Astrocyte (in vitro differentiated cells and primary cell): ENCODE data around the gene LRCH4. TPM values are rescaled to one million over a fixed set of nuclear protein-coding genes. Genes with fewer than 3 reads are reported as not detected.

Experiments
- DNase-seq: peaks from one replicate; pipeline ENCODE4 v3.0.0-alpha.2; 2010; ENCODE audit warnings: low read depth
- FAIRE-seq: peaks from 2 replicates; lab custom pipeline; 2011; peaks lifted over from hg19 to GRCh38; lab: Jason Lieb, UNC
- H2AFZ ChIP-seq: 2 replicates; pipeline ENCODE4 v1.6.0; 2012; ENCODE audit warnings: low read depth, low read length, inconsistent platforms
- H3K27ac ChIP-seq: 2 replicates; pipeline ENCODE4 v1.5.1; 2011; ENCODE audit warnings: low read depth, low read length, inconsistent platforms
- H3K27me3 ChIP-seq: 2 replicates; pipeline ENCODE4 v1.6.0; 2011; ENCODE audit warnings: low read length, inconsistent platforms; ENCODE audit not compliant: insufficient read depth
- H3K36me3 ChIP-seq: 2 replicates; pipeline ENCODE4 v1.5.1; 2011; ENCODE audit warnings: low read length, inconsistent platforms; ENCODE audit not compliant: insufficient read depth
- H3K4me1 ChIP-seq: 2 replicates; pipeline ENCODE4 v1.5.1; 2011; ENCODE audit warnings: low read length, inconsistent platforms; ENCODE audit not compliant: insufficient read depth
- H3K4me2 ChIP-seq: 2 replicates; pipeline ENCODE4 v1.6.0; 2012; ENCODE audit warnings: low read length, inconsistent platforms
- H3K4me3 ChIP-seq: 2 replicates; pipeline ENCODE4 v1.5.1; 2011; ENCODE audit warnings: low read depth, mild to moderate bottlenecking, low read length, inconsistent platforms; ENCODE audit not compliant: insufficient read depth
- H3K79me2 ChIP-seq: 2 replicates; pipeline ENCODE4 v1.6.0; 2012; ENCODE audit warnings: mild to moderate bottlenecking, low read length, inconsistent platforms; ENCODE audit not compliant: insufficient read depth
- H3K9ac ChIP-seq: 2 replicates; pipeline ENCODE4 v1.6.0; 2012; ENCODE audit warnings: mild to moderate bottlenecking, low read length, inconsistent platforms
- H3K9me3 ChIP-seq: 2 replicates; pipeline ENCODE4 v1.5.1; 2012; ENCODE audit warnings: low read depth, mild to moderate bottlenecking, low read length, inconsistent platforms; ENCODE audit not compliant: insufficient read depth
- H4K20me1 ChIP-seq: 2 replicates; pipeline ENCODE4 v1.6.0; 2012; ENCODE audit warnings: low read length, inconsistent platforms; ENCODE audit not compliant: insufficient read depth
- H3K27ac Mint-ChIP-seq: one replicate; pipeline ENCODE4 v1.8.0; 2021; ENCODE audit warnings: mild to moderate bottlenecking, mixed read lengths; ENCODE audit not compliant: unreplicated experiment
- H3K27me3 Mint-ChIP-seq: one replicate; pipeline ENCODE4 v1.8.0; 2021; ENCODE audit warnings: low read depth, mixed read lengths; ENCODE audit not compliant: unreplicated experiment
- H3K36me3 Mint-ChIP-seq: one replicate; pipeline ENCODE4 v1.8.0; 2021; ENCODE audit warnings: low read depth, mixed read lengths; ENCODE audit not compliant: unreplicated experiment
- H3K4me1 Mint-ChIP-seq: one replicate; pipeline ENCODE4 v1.8.0; 2021; ENCODE audit warnings: low read depth, mixed read lengths; ENCODE audit not compliant: unreplicated experiment
- H3K4me3 Mint-ChIP-seq: one replicate; pipeline ENCODE4 v1.8.0; 2021; ENCODE audit warnings: mild to moderate bottlenecking, moderate library complexity, mixed read lengths; ENCODE audit not compliant: unreplicated experiment
- H3K9me3 Mint-ChIP-seq: one replicate; pipeline ENCODE4 v1.8.0; 2021; ENCODE audit warnings: mild to moderate bottlenecking, mixed read lengths; ENCODE audit not compliant: unreplicated experiment
- EZH2 ChIP-seq: IDR thresholded peaks from 2 replicates; pipeline ENCODE4 v1.6.1; 2012; ENCODE audit warnings: mild to moderate bottlenecking, low read length, inconsistent platforms; ENCODE audit not compliant: insufficient read depth
- total RNA-seq: library from RNA; stranded (reverse); gene quantifications from 2 replicates; pipeline ENCODE4 v1.2.1, GENCODE V29; 2021
- TF ChIP-seq, protein P1 (sequence below): IDR thresholded peaks from 2 replicates; pipeline ENCODE4 v1.5.1; 2011; ENCODE audit warnings: low read depth, mild to moderate bottlenecking, inconsistent platforms, low read length, moderate library complexity; ENCODE audit not compliant: insufficient read depth

LRCH4 gene
- total RNA-seq, 1 donor from 2014 or later, result 62.5 TPM

DNA sequence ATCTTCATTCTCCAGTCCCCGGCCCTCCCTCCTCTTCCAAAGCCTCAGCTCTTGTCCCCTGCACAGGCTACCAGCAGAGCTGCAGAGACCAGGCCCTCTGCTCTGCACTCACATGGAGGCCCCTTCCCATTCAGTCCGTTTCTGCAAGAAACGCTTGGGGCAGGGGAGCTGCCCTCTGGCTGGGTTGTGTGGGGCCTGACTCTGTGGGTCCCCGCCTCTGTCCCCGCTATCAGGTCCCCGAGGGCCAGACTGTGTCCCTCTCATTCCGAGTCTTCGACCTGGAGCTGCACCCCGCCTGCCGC is 17.7 kb upstream of the LRCH4 start:
- peak overlapping the region; percentile 77 for H2AFZ ChIP-seq
- H4K20me1 ChIP-seq, result peaks cover 9% of the 10 kb centered on the region
- no peaks in the 10 kb centered on the region for H3K27me3 ChIP-seq
- H3K4me2 ChIP-seq, result peak overlapping the region; percentile 97
- H3K9me3 ChIP-seq, result no peaks in the 10 kb centered on the region
- Mint-ChIP-seq H3K4me1 (peaks cover 4% of the 10 kb centered on the region), H3K27ac (peak overlapping the region; percentile 34), H3K4me3 (peak overlapping the region; percentile 80), H3K27me3 (peaks cover 9% of the 10 kb centered on the region), H3K36me3 (peaks cover 6% of the 10 kb centered on the region), H3K9me3 (no peaks in the 10 kb centered on the region)
- FAIRE-seq, result no peak
- peaks cover 4% of the 10 kb centered on the region for H3K36me3 ChIP-seq
- H3K79me2 ChIP-seq, result peaks cover 6% of the 10 kb centered on the region
- DNase-seq, result no peak
- H3K4me3 ChIP-seq, result peak overlapping the region; percentile 64
- no peak for TF ChIP-seq EZH2
- TF ChIP-seq, protein P1, sequence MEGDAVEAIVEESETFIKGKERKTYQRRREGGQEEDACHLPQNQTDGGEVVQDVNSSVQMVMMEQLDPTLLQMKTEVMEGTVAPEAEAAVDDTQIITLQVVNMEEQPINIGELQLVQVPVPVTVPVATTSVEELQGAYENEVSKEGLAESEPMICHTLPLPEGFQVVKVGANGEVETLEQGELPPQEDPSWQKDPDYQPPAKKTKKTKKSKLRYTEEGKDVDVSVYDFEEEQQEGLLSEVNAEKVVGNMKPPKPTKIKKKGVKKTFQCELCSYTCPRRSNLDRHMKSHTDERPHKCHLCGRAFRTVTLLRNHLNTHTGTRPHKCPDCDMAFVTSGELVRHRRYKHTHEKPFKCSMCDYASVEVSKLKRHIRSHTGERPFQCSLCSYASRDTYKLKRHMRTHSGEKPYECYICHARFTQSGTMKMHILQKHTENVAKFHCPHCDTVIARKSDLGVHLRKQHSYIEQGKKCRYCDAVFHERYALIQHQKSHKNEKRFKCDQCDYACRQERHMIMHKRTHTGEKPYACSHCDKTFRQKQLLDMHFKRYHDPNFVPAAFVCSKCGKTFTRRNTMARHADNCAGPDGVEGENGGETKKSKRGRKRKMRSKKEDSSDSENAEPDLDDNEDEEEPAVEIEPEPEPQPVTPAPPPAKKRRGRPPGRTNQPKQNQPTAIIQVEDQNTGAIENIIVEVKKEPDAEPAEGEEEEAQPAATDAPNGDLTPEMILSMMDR, result no peak
- H3K27ac ChIP-seq, result peak overlapping the region; percentile 62
- peak overlapping the region; percentile 81 for H3K9ac ChIP-seq
- peaks cover 36% of the 10 kb centered on the region for H3K4me1 ChIP-seq

DNA sequence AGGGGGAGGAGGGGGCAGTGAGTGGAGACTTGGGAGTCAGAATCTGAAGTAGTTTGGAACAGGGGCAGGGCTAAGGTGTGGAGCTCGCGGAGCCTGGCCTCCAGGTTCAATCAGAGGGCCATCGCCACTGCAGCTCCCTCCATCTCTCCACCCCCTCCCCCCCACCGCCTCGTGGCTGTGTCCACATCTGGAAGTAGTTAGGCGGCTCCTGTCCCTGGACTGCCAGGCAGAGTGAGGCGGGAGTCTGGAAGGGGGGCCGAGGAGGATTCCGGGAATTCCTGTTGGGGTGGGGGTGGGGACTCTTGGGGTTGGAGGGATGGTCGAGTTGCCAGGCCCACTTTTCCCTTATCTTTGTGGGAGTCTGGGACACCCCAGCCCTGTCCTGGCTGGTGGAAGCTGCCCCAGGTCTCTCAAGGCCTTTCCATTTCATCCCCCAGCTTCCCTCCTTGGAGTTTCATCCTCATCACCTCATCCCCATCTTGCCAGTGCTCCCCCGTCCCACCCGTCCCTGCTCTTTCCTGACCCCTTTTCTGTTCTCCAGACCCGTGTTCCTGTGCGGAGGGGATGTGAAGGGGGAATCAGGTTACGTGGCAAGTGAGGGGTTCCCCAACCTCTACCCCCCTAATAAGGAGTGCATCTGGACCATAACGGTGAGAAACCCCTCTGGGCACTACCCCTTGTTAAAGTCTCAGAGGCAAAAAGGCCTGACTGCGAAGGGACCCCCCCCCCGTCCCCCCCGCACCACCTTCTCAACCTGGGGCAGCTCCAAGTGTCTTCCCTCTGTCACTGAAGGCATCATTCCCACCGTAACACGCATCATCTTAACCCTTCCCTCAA is 17.2 kb upstream of the LRCH4 start:
- TF ChIP-seq, protein P1, result no peak
- no peak for TF ChIP-seq EZH2
- peak; percentile 76 for DNase-seq

DNA sequence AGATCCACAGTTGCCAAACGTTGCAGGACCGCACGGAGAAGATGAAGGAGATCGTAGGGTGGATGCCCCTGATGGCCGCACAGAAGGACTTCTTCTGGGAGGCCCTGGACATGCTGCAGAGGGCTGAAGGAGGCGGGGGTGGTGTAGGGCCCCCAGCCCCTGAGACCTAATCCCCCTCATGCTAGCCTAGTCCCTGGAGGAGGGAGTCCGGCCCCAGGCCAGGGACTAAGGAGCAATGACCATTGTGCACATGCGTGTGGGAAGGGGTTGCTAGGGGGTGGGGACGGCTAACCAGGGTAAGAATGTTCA is 14.8 kb upstream of the LRCH4 start:
- Mint-ChIP-seq H3K9me3 (no peaks in the 10 kb centered on the region), H3K4me3 (no peak overlapping the region), H3K27ac (no peak overlapping the region), H3K27me3 (peaks cover 7% of the 10 kb centered on the region), H3K36me3 (peaks cover 2% of the 10 kb centered on the region), H3K4me1 (peaks cover 7% of the 10 kb centered on the region)
- no peaks in the 10 kb centered on the region for H3K36me3 ChIP-seq
- H3K79me2 ChIP-seq, result peaks cover 6% of the 10 kb centered on the region
- FAIRE-seq (no peak), DNase-seq (no peak)
- peaks cover under 1% of the 10 kb centered on the region for H4K20me1 ChIP-seq
- no peak overlapping the region for H2AFZ ChIP-seq
- H3K4me1 ChIP-seq, result peaks cover 27% of the 10 kb centered on the region
- no peak overlapping the region for H3K9ac ChIP-seq
- no peaks in the 10 kb centered on the region for H3K9me3 ChIP-seq
- H3K4me3 ChIP-seq, result no peak overlapping the region
- H3K27me3 ChIP-seq, result no peaks in the 10 kb centered on the region
- no peak for TF ChIP-seq EZH2
- no peak overlapping the region for H3K27ac ChIP-seq
- H3K4me2 ChIP-seq, result no peak overlapping the region

More for the DNA sequence above, 17.2 kb upstream of the LRCH4 start:
- Histone ChIP-seq H4K20me1 (peaks cover 9% of the 10 kb centered on the region), H2AFZ (peak overlapping the region; percentile 77), H3K36me3 (peaks cover 3% of the 10 kb centered on the region), H3K4me2 (peak overlapping the region; percentile 97), H3K79me2 (peaks cover 6% of the 10 kb centered on the region), H3K9me3 (no peaks in the 10 kb centered on the region), H3K9ac (peak overlapping the region; percentile 81), H3K27ac (peak overlapping the region; percentile 63), H3K4me1 (peaks cover 36% of the 10 kb centered on the region), H3K27me3 (no peaks in the 10 kb centered on the region), H3K4me3 (peak overlapping the region; percentile 66)
- H3K27me3 Mint-ChIP-seq, result peaks cover 9% of the 10 kb centered on the region
- no peak for FAIRE-seq
- peak overlapping the region; percentile 80 for H3K4me3 Mint-ChIP-seq
- peaks cover 6% of the 10 kb centered on the region for H3K36me3 Mint-ChIP-seq
- H3K4me1 Mint-ChIP-seq, result peaks cover 7% of the 10 kb centered on the region
- H3K9me3 Mint-ChIP-seq, result no peaks in the 10 kb centered on the region
- H3K27ac Mint-ChIP-seq, result no peak overlapping the region
